Left ventricle myocardium inferior (tissue), 1 donor: ENCODE results near the gene SMAD7. TPM values are rescaled to one million over a fixed set of nuclear protein-coding genes. Genes with fewer than 3 reads are reported as not detected.

Source experiments
- DNase-seq: peaks from one replicate; pipeline ENCODE4 v3.0.0-alpha.2; 2020
- H3K27ac ChIP-seq: fragments of 200-600 bp; replicated peaks from 2 replicates; pipeline ENCODE4 v1.8.0; 2021
- H3K27me3 ChIP-seq: fragments of 200-600 bp; 2 replicates; pipeline ENCODE4 v1.8.0; 2021; ENCODE audit warnings: low read depth
- H3K36me3 ChIP-seq: fragments of 200-600 bp; 2 replicates; pipeline ENCODE4 v1.8.0; 2021
- H3K4me1 ChIP-seq: fragments of 200-600 bp; 2 replicates; pipeline ENCODE4 v1.8.0; 2021
- H3K4me3 ChIP-seq: fragments of 200-600 bp; 2 replicates; pipeline ENCODE4 v1.8.0; 2021; ENCODE audit warnings: mild to moderate bottlenecking, moderate library complexity
- H3K9me3 ChIP-seq: fragments of 200-600 bp; replicated peaks from 2 replicates; pipeline ENCODE4 v1.8.0; 2021
- CTCF ChIP-seq: fragments of 200-600 bp; IDR thresholded peaks from 2 replicates; pipeline ENCODE4 v1.8.0; 2021; ENCODE audit warnings: antibody characterized with exemption, mild to moderate bottlenecking, borderline replicate concordance
- intact Hi-C: fragments of 100-400 bp; cut with micrococcal nuclease; formaldehyde crosslinking; loops from one replicate; pipeline ENCODE4 v1.11.0; 2022
- total RNA-seq: library from RNA; stranded (reverse); fragmentation: NEBNext Ultra II Directional; extraction: Animal tissue kit (Norgen Biotek cat#: 25700); gene quantifications from one replicate; pipeline ENCODE4 v1.2.1, GENCODE V29; 2021
- donor health status: DM: no; HTN: yes; CAD: no; lungs with severe emphysema.

The SMAD7 gene
- total RNA-seq, 1 donor from 2014 or later, result 19.3 TPM

DNA sequence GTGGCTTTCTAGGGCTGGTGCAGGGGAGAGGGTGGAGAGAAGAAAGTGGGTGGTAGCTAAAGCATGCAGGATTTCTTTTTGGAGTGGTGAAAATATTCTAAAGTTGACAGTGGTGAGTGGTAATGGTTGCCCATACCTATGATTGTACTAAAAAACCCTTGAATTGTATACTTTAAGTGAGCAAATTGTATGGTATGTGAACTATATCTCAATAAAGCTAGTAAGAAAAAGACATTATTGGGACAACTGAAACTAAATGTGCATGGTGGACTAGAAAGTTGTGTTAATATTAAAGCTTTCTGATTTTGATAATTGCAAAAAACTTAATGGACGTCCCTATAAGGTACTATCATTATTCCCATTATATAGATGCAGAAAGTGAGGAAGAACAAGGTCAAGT, 50.3 kb downstream of the SMAD7 start:
- Histone ChIP-seq H3K4me1 (peaks cover 24% of the 10 kb centered on the region), H3K27ac (no peak overlapping the region), H3K27me3 (no peaks in the 10 kb centered on the region), H3K9me3 (peaks cover 20% of the 10 kb centered on the region), H3K36me3 (no peaks in the 10 kb centered on the region), H3K4me3 (no peak overlapping the region)
- no peak for TF ChIP-seq CTCF
- DNase-seq, result no peak
- intact Hi-C loops, result no loop called here

DNA sequence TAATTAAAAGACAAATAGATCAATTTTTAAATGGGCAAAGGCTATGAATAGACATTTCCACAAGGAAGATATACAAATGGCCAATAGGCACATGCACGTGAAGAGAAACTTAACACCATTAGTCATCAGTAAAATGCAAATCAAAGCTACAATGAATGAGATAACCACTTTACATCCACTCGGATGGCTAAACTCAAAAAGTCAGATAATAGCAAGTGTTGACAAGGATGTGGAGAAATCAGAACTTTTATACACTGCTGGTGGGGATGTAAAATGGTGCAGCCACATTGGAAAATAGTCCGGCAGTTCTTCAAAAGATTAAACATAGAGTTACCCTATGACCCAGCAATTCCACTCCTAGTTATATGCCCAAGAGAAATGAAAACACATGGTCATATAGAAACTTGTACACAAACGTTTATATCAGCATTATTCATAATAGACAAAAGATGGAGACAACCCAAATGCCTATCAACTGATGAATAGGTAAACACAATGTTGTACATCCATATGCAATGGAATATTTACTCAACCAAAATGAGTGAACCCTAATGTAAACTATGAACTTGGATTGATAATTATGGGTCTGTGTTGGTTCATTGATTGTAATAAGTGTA, 51.1 kb downstream of the SMAD7 start:
- H3K27ac ChIP-seq, result no peak overlapping the region
- intact Hi-C loops, result no loop called here
- H3K9me3 ChIP-seq, result peaks cover 13% of the 10 kb centered on the region
- H3K4me3 ChIP-seq, result no peak overlapping the region
- no peak for TF ChIP-seq CTCF
- no peak for DNase-seq
- H3K4me1 ChIP-seq, result peaks cover 24% of the 10 kb centered on the region
- H3K27me3 ChIP-seq, result no peaks in the 10 kb centered on the region
- no peaks in the 10 kb centered on the region for H3K36me3 ChIP-seq

GRCh38 chr18:48898521-48898920, 52.2 kb downstream of the SMAD7 start:
- Histone ChIP-seq H3K27ac (no peak overlapping the region), H3K9me3 (peaks cover 6% of the 10 kb centered on the region), H3K27me3 (no peaks in the 10 kb centered on the region), H3K36me3 (no peaks in the 10 kb centered on the region), H3K4me1 (peaks cover 22% of the 10 kb centered on the region), H3K4me3 (no peak overlapping the region)
- no peak for DNase-seq
- TF ChIP-seq CTCF, result no peak
- intact Hi-C loops, result no loop called here

DNA sequence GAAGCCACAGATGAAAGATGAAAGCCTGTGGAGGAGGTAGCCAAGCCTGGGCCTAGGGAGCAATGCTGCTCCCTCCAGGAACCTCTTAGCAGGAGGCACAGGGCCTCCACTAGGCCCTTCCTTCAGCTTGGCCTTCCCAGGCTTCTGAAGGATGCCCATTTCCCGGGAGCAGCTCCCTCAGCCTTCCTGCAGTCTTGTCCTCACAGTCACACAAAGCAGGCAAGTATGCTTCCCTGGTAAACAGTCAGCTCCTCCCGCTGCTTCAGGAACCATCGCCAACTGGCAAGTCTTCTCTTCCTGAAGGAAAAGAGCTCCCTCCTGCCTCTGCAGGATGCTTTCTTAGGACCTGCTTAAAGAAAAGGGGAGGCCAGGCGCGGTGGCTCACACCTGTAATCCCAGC, 53.2 kb downstream of the SMAD7 start:
- H3K4me3 ChIP-seq, result no peak overlapping the region
- H3K9me3 ChIP-seq, result peaks cover 6% of the 10 kb centered on the region
- intact Hi-C loops, result no loop called here
- no peaks in the 10 kb centered on the region for H3K36me3 ChIP-seq
- H3K27me3 ChIP-seq, result no peaks in the 10 kb centered on the region
- no peak for DNase-seq
- peaks cover 12% of the 10 kb centered on the region for H3K4me1 ChIP-seq
- H3K27ac ChIP-seq, result peak overlapping the region; percentile 46
- no peak for TF ChIP-seq CTCF

DNA sequence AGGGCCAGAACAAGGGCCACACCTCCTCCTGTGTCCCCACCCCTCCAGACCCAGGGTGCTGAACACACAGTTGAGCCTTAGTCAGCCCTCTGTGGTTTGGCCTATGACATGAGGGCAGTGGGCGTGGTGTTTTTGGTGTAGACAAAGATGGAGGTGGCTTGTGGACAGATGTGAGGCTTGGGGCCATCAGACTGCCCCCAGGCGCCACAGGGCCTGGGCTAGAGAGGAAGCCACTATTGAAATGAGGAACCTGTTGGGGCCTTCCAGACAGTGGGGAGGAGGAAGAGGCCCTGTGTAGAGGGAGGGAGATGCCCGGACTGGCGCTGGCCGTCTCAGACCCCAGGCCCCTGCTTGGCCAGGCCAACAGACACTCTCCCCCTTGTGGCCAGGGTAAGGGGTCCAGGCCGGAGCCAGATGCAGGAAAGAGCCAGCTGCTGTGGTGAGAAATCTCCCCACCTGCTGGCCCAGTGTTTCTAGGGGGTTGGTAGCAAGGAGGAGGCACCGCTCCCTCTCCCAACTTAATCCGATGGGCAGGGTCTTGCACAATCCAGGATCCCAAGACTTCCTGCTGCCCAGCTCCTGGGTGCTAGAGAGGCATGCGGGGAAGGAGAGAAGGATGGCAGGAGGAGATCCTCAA, 53.8 kb downstream of the SMAD7 start:
- DNase-seq, result peak; percentile 58
- Histone ChIP-seq H3K36me3 (no peaks in the 10 kb centered on the region), H3K27ac (peak overlapping the region; percentile 46), H3K27me3 (no peaks in the 10 kb centered on the region), H3K4me1 (peaks cover 7% of the 10 kb centered on the region), H3K9me3 (peaks cover 6% of the 10 kb centered on the region), H3K4me3 (no peak overlapping the region)
- intact Hi-C loops, result no loop called here
- no peak for TF ChIP-seq CTCF
